Measurements from ENCODE around the gene CD38. TPM values are rescaled to one million over a fixed set of nuclear protein-coding genes. Genes with fewer than 3 reads are reported as not detected.

The CD38 gene
- total and polyA plus RNA-seq, 2 experiments from 2014 or later, result 0.13 to 1.1 TPM

- Histone ChIP-seq H3K27me3 (peaks cover 58% of the 10 kb centered on the region), H4K20me1 (ENCODE audit: insufficient read depth, poor library complexity, severe bottlenecking) (no peaks in the 10 kb centered on the region), H3K79me2 (no peaks in the 10 kb centered on the region), H3K27ac (no peak overlapping the region), H3K4me2 (no peak overlapping the region), H3K4me3 (no peak overlapping the region), H2AFZ (no peak overlapping the region), H3K36me3 (replicated peaks; ENCODE audit: insufficient read depth, low read depth) (no peaks in the 10 kb centered on the region), H3K9me2 (replicated peaks; ENCODE audit: insufficient read depth) (no peaks in the 10 kb centered on the region), H3K4me1 (ENCODE audit: insufficient read depth) (peaks cover 11% of the 10 kb centered on the region), H3K9me3 (ENCODE audit: low read depth) (no peaks in the 10 kb centered on the region)
- no peak for DNase-seq (ENCODE audit: low spot score)
- TF ChIP-seq EZH2 (IDR thresholded peaks at IDR 0.05; ENCODE audit: borderline replicate concordance) (no peak), EZH2phosphoT487 (IDR thresholded peaks at IDR 0.05; ENCODE audit: low read depth, severe bottlenecking, unreplicated experiment) (no peak), CTCF (IDR thresholded peaks at IDR 0.05; ENCODE audit: poor library complexity) (no peak)
- 86% methylated on average over 5 of the region's 5 CpGs for WGBS (ENCODE audit: low lambda C conversion rate, missing lambda C conversion rate)
Observed at GRCh38 chr4:15776871-15777648, 1.1 kb upstream of the CD38 start.

- Histone ChIP-seq H2AFZ (no peak overlapping the region), H4K20me1 (ENCODE audit: insufficient read depth, poor library complexity, severe bottlenecking) (no peaks in the 10 kb centered on the region), H3K79me2 (no peaks in the 10 kb centered on the region), H3K4me1 (ENCODE audit: insufficient read depth) (peaks cover 11% of the 10 kb centered on the region), H3K4me2 (peak overlapping the region; percentile 97), H3K27ac (no peak overlapping the region), H3K4me3 (no peak overlapping the region), H3K9me3 (ENCODE audit: low read depth) (no peaks in the 10 kb centered on the region), H3K36me3 (replicated peaks; ENCODE audit: insufficient read depth, low read depth) (no peaks in the 10 kb centered on the region), H3K9me2 (replicated peaks; ENCODE audit: insufficient read depth) (no peaks in the 10 kb centered on the region), H3K27me3 (peaks cover 61% of the 10 kb centered on the region)
- WGBS (ENCODE audit: low lambda C conversion rate, missing lambda C conversion rate), result 68% methylated on average over 7 of the region's 7 CpGs
- DNase-seq (ENCODE audit: low spot score), result no peak
- TF ChIP-seq EZH2 (IDR thresholded peaks at IDR 0.05; ENCODE audit: borderline replicate concordance), result no peak
- no peak for TF ChIP-seq CTCF (IDR thresholded peaks at IDR 0.05; ENCODE audit: poor library complexity)
- no peak for TF ChIP-seq EZH2phosphoT487 (IDR thresholded peaks at IDR 0.05; ENCODE audit: low read depth, severe bottlenecking, unreplicated experiment)
Observed at GRCh38 chr4:15777697-15778288, 335 bp upstream of the CD38 start.

GRCh38 chr4:15779306-15779705, 1.2 kb downstream of the CD38 start:
- TF ChIP-seq EZH2 (IDR thresholded peaks at IDR 0.05; ENCODE audit: borderline replicate concordance) (peak; percentile 41), CTCF (IDR thresholded peaks at IDR 0.05; ENCODE audit: poor library complexity) (peak; percentile 46), EZH2phosphoT487 (IDR thresholded peaks at IDR 0.05; ENCODE audit: low read depth, severe bottlenecking, unreplicated experiment) (no peak)
- 2% methylated on average over 14 of the region's 14 CpGs for WGBS (ENCODE audit: low lambda C conversion rate, missing lambda C conversion rate)
- peaks cover 11% of the 10 kb centered on the region for H3K4me1 ChIP-seq (ENCODE audit: insufficient read depth)
- no peaks in the 10 kb centered on the region for H3K9me3 ChIP-seq (ENCODE audit: low read depth)
- no peaks in the 10 kb centered on the region for H3K9me2 ChIP-seq (replicated peaks; ENCODE audit: insufficient read depth)
- DNase-seq (ENCODE audit: low spot score), result peak; percentile 55
- peak overlapping the region; percentile 97 for H3K4me2 ChIP-seq
- peak overlapping the region; percentile 60 for H2AFZ ChIP-seq
- H3K79me2 ChIP-seq, result no peaks in the 10 kb centered on the region
- H3K27me3 ChIP-seq, result peaks cover 62% of the 10 kb centered on the region
- H3K36me3 ChIP-seq (replicated peaks; ENCODE audit: insufficient read depth, low read depth), result no peaks in the 10 kb centered on the region
- no peaks in the 10 kb centered on the region for H4K20me1 ChIP-seq (ENCODE audit: insufficient read depth, poor library complexity, severe bottlenecking)
- no peak overlapping the region for H3K27ac ChIP-seq
- peak overlapping the region; percentile 55 for H3K4me3 ChIP-seq
